Colonic mucosa (tissue), 4 donors: Measurements from ENCODE around the gene ZMYND15. TPM values are rescaled to one million over a fixed set of nuclear protein-coding genes. Genes with fewer than 3 reads are reported as not detected.

Source experiments
- DNase-seq: peaks from one replicate; pipeline ENCODE4 v3.0.0-alpha.2; 2020
- H3K27ac ChIP-seq: fragments of 200-600 bp; one replicate; pipeline ENCODE4 v1.8.0; 2021
- H3K27me3 ChIP-seq: fragments of 200-600 bp; one replicate; pipeline ENCODE4 v1.8.0; 2021
- H3K36me3 ChIP-seq: fragments of 200-600 bp; one replicate; pipeline ENCODE4 v1.8.0; 2021
- H3K4me1 ChIP-seq: fragments of 200-600 bp; one replicate; pipeline ENCODE4 v1.8.0; 2021; ENCODE audit warnings: mild to moderate bottlenecking
- H3K4me3 ChIP-seq: fragments of 200-600 bp; one replicate; pipeline ENCODE4 v1.8.0; 2021
- H3K9ac ChIP-seq, 2 donors: one replicate each; pipeline ENCODE4 v1.7.0; 2013; ENCODE audit warnings: control low read depth in 2 of 2, low read depth in 2 of 2, low read length in 2 of 2
- H3K9me3 ChIP-seq: fragments of 200-600 bp; one replicate; pipeline ENCODE4 v1.8.0; 2021
- CTCF ChIP-seq: fragments of 200-600 bp; IDR thresholded peaks from one replicate; pipeline ENCODE4 v1.8.0; 2022; ENCODE audit warnings: antibody characterized with exemption, mild to moderate bottlenecking
- intact Hi-C: fragments of 100-400 bp; cut with DNase I; formaldehyde crosslinking; loops from one replicate; pipeline ENCODE4 v1.14.1; 2022
- total RNA-seq, 2 donors: library from RNA; stranded (reverse); fragmentation: NEBNext Ultra II Directional in 1 of 2; extraction: Animal tissue kit (Norgen Biotek cat#: 25700) in 1 of 2; gene quantifications; one replicate each; pipeline ENCODE4 v1.2.1, GENCODE V29; 2021
- donor health status: healthy.
- donor health status: DM: no; HTN: no; CAD: no.
- donor health status: DM: no; HTN: no; CAD: no.

ZMYND15 gene
- total RNA-seq, 2 donors from 2014 or later = 0.89 to 1.2 TPM

GRCh38 chr17:4719146-4719545 lies 20.5 kb upstream of the ZMYND15 start:
- DNase-seq = no peak
- H3K27me3 ChIP-seq = no peaks in the 10 kb centered on the region
- no peak overlapping the region for H3K4me3 ChIP-seq
- H3K9me3 ChIP-seq = no peaks in the 10 kb centered on the region
- no peak overlapping the region for H3K27ac ChIP-seq
- H3K36me3 ChIP-seq = no peaks in the 10 kb centered on the region
- no peak for TF ChIP-seq CTCF
- H3K9ac ChIP-seq = no peak overlapping the region
- H3K4me1 ChIP-seq = no peaks in the 10 kb centered on the region
- intact Hi-C loops = no loop called here

- TF ChIP-seq CTCF = no peak
- H3K27ac ChIP-seq = no peak overlapping the region
- intact Hi-C loops = no loop called here
- H3K4me3 ChIP-seq = no peak overlapping the region
- no peak overlapping the region for H3K9ac ChIP-seq
- H3K9me3 ChIP-seq = no peaks in the 10 kb centered on the region
- H3K4me1 ChIP-seq = no peaks in the 10 kb centered on the region
- no peaks in the 10 kb centered on the region for H3K36me3 ChIP-seq
- no peaks in the 10 kb centered on the region for H3K27me3 ChIP-seq
- no peak for DNase-seq
Observed at GRCh38 chr17:4719684-4720221, 19.9 kb upstream of the ZMYND15 start.

GRCh38 chr17:4720787-4721186 lies 18.8 kb upstream of the ZMYND15 start:
- DNase-seq = no peak
- intact Hi-C loops = no loop called here
- H3K4me1 ChIP-seq = no peaks in the 10 kb centered on the region
- no peaks in the 10 kb centered on the region for H3K9me3 ChIP-seq
- no peaks in the 10 kb centered on the region for H3K36me3 ChIP-seq
- H3K9ac ChIP-seq = peak overlapping the region in 1 of 2 donors; percentile 22
- no peaks in the 10 kb centered on the region for H3K27me3 ChIP-seq
- no peak overlapping the region for H3K27ac ChIP-seq
- H3K4me3 ChIP-seq = no peak overlapping the region
- TF ChIP-seq CTCF = no peak

GRCh38 chr17:4721203-4722135 lies 18.2 kb upstream of the ZMYND15 start:
- H3K36me3 ChIP-seq = no peaks in the 10 kb centered on the region
- no peaks in the 10 kb centered on the region for H3K4me1 ChIP-seq
- no peaks in the 10 kb centered on the region for H3K9me3 ChIP-seq
- no peak overlapping the region for H3K4me3 ChIP-seq
- H3K9ac ChIP-seq = peak overlapping the region in 1 of 2 donors; percentile 51
- intact Hi-C loops = no loop called here
- DNase-seq = peak; percentile 84
- no peak for TF ChIP-seq CTCF
- H3K27ac ChIP-seq = peak overlapping the region; percentile 57
- H3K27me3 ChIP-seq = no peaks in the 10 kb centered on the region

GRCh38 chr17:4722678-4723240 lies 16.9 kb upstream of the ZMYND15 start:
- intact Hi-C loops = no loop called here
- no peak for DNase-seq
- H3K27ac ChIP-seq = no peak overlapping the region

More at GRCh38 chr17:4722678-4723240, 16.9 kb upstream of the ZMYND15 start:
- TF ChIP-seq CTCF = no peak
- Histone ChIP-seq H3K4me1 (no peaks in the 10 kb centered on the region), H3K27me3 (no peaks in the 10 kb centered on the region), H3K36me3 (no peaks in the 10 kb centered on the region), H3K4me3 (no peak overlapping the region), H3K9ac (peak overlapping the region in 1 of 2 donors; percentile 19), H3K9me3 (no peaks in the 10 kb centered on the region)
